A549 (cell line): ENCODE measurements around the gene CSPG4. TPM values are rescaled to one million over a fixed set of nuclear protein-coding genes. Genes with fewer than 3 reads are reported as not detected.

Experiments
- ATAC-seq, 2 experiments: fragments of 200-7000 bp in 1 of 2; fragments of >200 bp in 1 of 2; cut with Nextera tagmentation in 1 of 2; cut with Tn5 transposase in 1 of 2; 3 replicates each; pipeline versions ENCODE4 v1.8.0 to v1.9.1; 2018 to 2020; ENCODE audit warnings: mild to moderate bottlenecking in 1 of 2, moderate library complexity in 1 of 2
- CTCF ChIA-PET: fragments of 300-600 bp; sonication (Branson Sonifier 250); formaldehyde crosslinking; extraction: SDS; loops from one replicate; lab custom pipeline; 2021; ENCODE audit warnings: antibody characterized with exemption, inconsistent platforms; lab: Yijun Ruan, JAX
- POLR2A ChIA-PET: fragments of 350-600 bp; formaldehyde crosslinking; extraction: SDS; loops from one replicate; lab custom pipeline; 2021; ENCODE audit warnings: antibody characterized with exemption, inconsistent platforms; lab: Yijun Ruan, JAX
- DNase-seq, 2 experiments: peaks; one replicate each; pipeline versions ENCODE4 v3.0.0 to v3.0.0-alpha.2; 2011 to 2016; ENCODE audit warnings: low read depth in 1 of 2, low spot score in 1 of 2
- FAIRE-seq: peaks from 2 replicates; lab custom pipeline; 2011; peaks lifted over from hg19 to GRCh38; lab: Jason Lieb, UNC
- H3K27ac ChIP-seq, 2 experiments: fragments of >200 bp; sonication (Bioruptor Twin); formaldehyde crosslinking; 3 replicates each; pipeline ENCODE4 v1.5.1; 2016 to 2017
- H3K4me1 ChIP-seq: fragments of >200 bp; sonication (Bioruptor Twin); formaldehyde crosslinking; 3 replicates; pipeline ENCODE4 v1.6.1; 2016
- H3K4me2 ChIP-seq: fragments of >200 bp; sonication (Bioruptor Twin); formaldehyde crosslinking; 3 replicates; pipeline ENCODE4 v1.6.1; 2016
- H3K4me3 ChIP-seq: fragments of >200 bp; sonication (Bioruptor Twin); formaldehyde crosslinking; 3 replicates; pipeline ENCODE4 v1.5.1; 2016
- H3K9me3 ChIP-seq: fragments of >200 bp; sonication (Bioruptor Twin); formaldehyde crosslinking; 3 replicates; pipeline ENCODE4 v1.6.1; 2016
- CBX2 ChIP-seq: fragments of 200-600 bp; sonication (generic); IDR thresholded peaks from 2 replicates; pipeline ENCODE4 v1.6.1; 2016; ENCODE audit warnings: low read depth, mild to moderate bottlenecking, borderline replicate concordance
- CHD2 ChIP-seq: fragments of 150-350 bp; IDR thresholded peaks from 2 replicates; pipeline ENCODE4 v1.6.1; 2014; ENCODE audit warnings: low read length; ENCODE audit not compliant: partially characterized antibody
- CHD4 ChIP-seq: fragments of 200-600 bp; sonication (generic); IDR thresholded peaks from 2 replicates; pipeline ENCODE4 v1.6.1; 2016; ENCODE audit warnings: antibody characterized with exemption, mild to moderate bottlenecking, borderline replicate concordance
- EHMT2 ChIP-seq: fragments of 200-600 bp; sonication (generic); IDR thresholded peaks from 2 replicates; pipeline ENCODE4 v1.6.1; 2016; ENCODE audit warnings: antibody characterized with exemption, low read depth, mild to moderate bottlenecking, moderate library complexity
- FOSL2 ChIP-seq, 2 experiments: fragments of 450-650 bp in 1 of 2; fragments of >200 bp in 1 of 2; sonication (Bioruptor Twin) in 1 of 2; formaldehyde crosslinking; IDR thresholded peaks; 2 replicates each; pipeline versions ENCODE4 v1.5.0 to v1.6.1; 2016 to 2020; ENCODE audit warnings: mild to moderate bottlenecking in 1 of 2, moderate library complexity in 1 of 2
- FOXS1 ChIP-seq: fragments of 250-450 bp; sonication (Bioruptor Pico); IDR thresholded peaks from 2 replicates; pipeline ENCODE4 v1.5.0; 2020; ENCODE audit warnings: mild to moderate bottlenecking, moderate library complexity
- GATA3 ChIP-seq: IDR thresholded peaks from 2 replicates; pipeline ENCODE4 v1.6.1; 2012; ENCODE audit warnings: borderline replicate concordance
- HDAC2 ChIP-seq: fragments of 200-600 bp; sonication (generic); IDR thresholded peaks from 2 replicates; pipeline ENCODE4 v1.6.1; 2016
- HOXB13 ChIP-seq: fragments of 250-450 bp; sonication (Bioruptor Pico); IDR thresholded peaks from 2 replicates; pipeline ENCODE4 v1.5.0; 2020; ENCODE audit warnings: low read depth, mild to moderate bottlenecking, moderate library complexity
- MAFK ChIP-seq: fragments of 450-650 bp; IDR thresholded peaks from 2 replicates; pipeline ENCODE4 v1.6.1; 2014; ENCODE audit not compliant: partially characterized antibody
- NR3C1 ChIP-seq: fragments of >200 bp; sonication (Bioruptor Twin); formaldehyde crosslinking; IDR thresholded peaks from 3 replicates; pipeline ENCODE4 v1.6.1; 2017
- PHF8 ChIP-seq: fragments of 200-600 bp; sonication (generic); IDR thresholded peaks from 2 replicates; pipeline ENCODE4 v1.6.1; 2016; ENCODE audit warnings: low read depth, mild to moderate bottlenecking, antibody characterized with exemption, moderate library complexity, borderline replicate concordance
- RARB ChIP-seq: fragments of 250-450 bp; sonication (Bioruptor Pico); IDR thresholded peaks from 2 replicates; pipeline ENCODE4 v1.8.0; 2021; ENCODE audit warnings: mild to moderate bottlenecking, moderate library complexity
- RFX5 ChIP-seq: fragments of 450-650 bp; IDR thresholded peaks from 2 replicates; pipeline ENCODE4 v1.7.1; 2014; ENCODE audit warnings: antibody characterized with exemption, mild to moderate bottlenecking, moderate library complexity
- RNF2 ChIP-seq: fragments of 200-600 bp; sonication (generic); IDR thresholded peaks from 2 replicates; pipeline ENCODE4 v1.6.1; 2016; ENCODE audit warnings: low read depth, mild to moderate bottlenecking, antibody characterized with exemption, moderate library complexity, borderline replicate concordance
- SREBF2 ChIP-seq: fragments of 450-650 bp; IDR thresholded peaks from 2 replicates; pipeline ENCODE4 v1.6.1; 2014; ENCODE audit warnings: mild to moderate bottlenecking, moderate library complexity
- ZNF302 ChIP-seq: fragments of 250-450 bp; sonication (Bioruptor Pico); IDR thresholded peaks from 2 replicates; pipeline ENCODE4 v1.9.0; 2021; ENCODE audit warnings: inconsistent platforms, mild to moderate bottlenecking, moderate library complexity
- ZSCAN20 ChIP-seq: fragments of 250-450 bp; sonication (Bioruptor Pico); IDR thresholded peaks from 2 replicates; pipeline ENCODE4 v1.8.0; 2022; ENCODE audit warnings: mild to moderate bottlenecking, moderate library complexity
- WGBS: methylation state at CpG from one replicate; pipeline ENCODE4 v1.1.6; 2017; ENCODE audit errors: missing lambda C conversion rate; 5-methylcytosine and 5-hydroxymethylcytosine counted together
- polyA plus RNA-seq, 4 experiments: library from polyadenylated mRNA; depleted of rRNA in 3 of 4; stranded (reverse); fragments of >200 nt; fragmentation: RNase III in 1 of 4; extraction: RNeasy Plus Mini Kit Qiagen cat#74134 plus additional on column Dnase treatment in 1 of 4; gene quantifications; 2 replicates in 3 of 4; 3 replicates in 1 of 4; pipeline ENCODE4 v1.2.3, GENCODE V29; 2011 to 2017
- TF ChIP-seq, protein P1 (sequence below): fragments of 150-350 bp; IDR thresholded peaks from 2 replicates; pipeline ENCODE4 v1.6.1; 2014; ENCODE audit warnings: low read depth, mild to moderate bottlenecking, low read length
- TF ChIP-seq, protein P2 (sequence below): fragments of 250-450 bp; sonication (Bioruptor Pico); IDR thresholded peaks from 2 replicates; pipeline ENCODE4 v1.5.0; 2020; ENCODE audit warnings: low read depth, mild to moderate bottlenecking, moderate library complexity
- TF ChIP-seq, protein P3 (sequence below): fragments of >200 bp; sonication (Bioruptor Twin); formaldehyde crosslinking; IDR thresholded peaks from 2 replicates; pipeline ENCODE4 v1.6.1; 2016

The CSPG4 gene
- polyA plus RNA-seq, 2 of the 4 experiments (the other 2 are of a cell fraction) = 0.01 to 0.06 TPM

- H3K4me1 ChIP-seq = peaks cover 22% of the 10 kb centered on the region
- peak overlapping the region; percentile 48 for H3K4me2 ChIP-seq
- ChIA-PET POLR2A (interaction anchor here (0.6 to 1.3 kb wide), 9 partner anchors 9 to 356 kb away, joined by 3 to 9 read pairs (median 5); partner anchors contain the start of genes IMP3 and MAN2C1), CTCF (interaction anchor here (0.7 to 22.9 kb wide), 15 partner anchors 9 to 424 kb away, joined by 3 to 350 read pairs (median 5); no protein-coding TSS in a partner anchor)
- TF ChIP-seq ZSCAN20 (CRISPR knock-in tag) (no peak), FOSL2 (IDR thresholded peaks at IDR 0.05) (no peak), FOSL2 (CRISPR knock-in tag; IDR thresholded peaks at IDR 0.05) (peak; percentile 65), RFX5 (no peak), MAFK (peak; percentile 7), PHF8 (no peak)
- FAIRE-seq = no peak
- WGBS = 34% methylated on average over 8 of the region's 9 CpGs
- no peak overlapping the region for H3K4me3 ChIP-seq
- peak; percentile 65 to 83 for ATAC-seq
- H3K9me3 ChIP-seq = no peaks in the 10 kb centered on the region
- DNase-seq = peak; percentile 86 to 97
- H3K27ac ChIP-seq = peak overlapping the region; percentile 54 to 77
Observed at GRCh38 chr15:75723847-75724660, 11.4 kb upstream of the CSPG4 start.

DNA sequence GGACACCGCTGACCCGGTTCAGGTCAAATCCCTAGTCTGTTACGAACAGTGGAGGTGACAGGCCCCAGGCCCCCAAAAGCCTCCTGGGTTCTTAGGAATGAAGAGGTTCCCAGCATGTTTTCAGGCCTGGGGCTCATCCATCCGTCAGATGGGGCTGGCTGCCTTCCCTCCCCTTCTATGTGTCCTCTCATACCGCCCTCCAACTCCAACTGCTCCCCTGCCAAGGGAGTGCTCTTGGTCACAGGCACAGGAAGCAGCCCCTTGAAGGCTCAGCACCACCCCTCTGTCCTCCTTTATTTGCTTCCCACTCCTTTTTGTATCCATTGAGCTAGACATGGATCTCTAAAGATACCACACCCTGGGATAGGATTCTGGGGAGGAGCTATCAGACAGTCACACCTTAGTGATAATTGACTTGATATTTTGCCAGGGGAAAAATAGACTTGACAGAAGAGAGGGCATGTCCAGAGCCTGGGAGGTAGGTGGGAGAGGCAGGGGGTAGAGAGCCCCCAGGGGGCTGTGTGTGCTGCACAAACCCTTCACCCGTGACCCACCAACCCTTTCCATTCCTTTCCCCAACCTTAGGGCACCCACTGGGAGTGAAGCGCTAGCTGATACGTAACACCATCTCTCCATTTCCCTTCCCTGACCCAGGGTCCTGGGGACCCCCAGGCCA, 10.7 kb upstream of the CSPG4 start:
- Histone ChIP-seq H3K4me2 (peak overlapping the region; percentile 48), H3K4me1 (peaks cover 26% of the 10 kb centered on the region), H3K9me3 (no peaks in the 10 kb centered on the region), H3K4me3 (no peak overlapping the region), H3K27ac (peak overlapping the region in 1 of 2 experiments; percentile 77; a peak in 3 of 6 replicates)
- POLR2A ChIA-PET = interaction anchor here (0.6 to 1.3 kb wide), 9 partner anchors 10 to 355 kb away, joined by 3 to 9 read pairs (median 5); partner anchors contain the start of genes IMP3 and MAN2C1
- ATAC-seq (peak in 1 of 2 experiments; percentile 7; a peak in 3 of 6 replicates), FAIRE-seq (no peak), DNase-seq (no peak)
- TF ChIP-seq EHMT2 (no peak), CHD2 (no peak), CBX2 (no peak), NR3C1 (no peak), RNF2 (no peak), FOXS1 (CRISPR knock-in tag) (no peak), SREBF2 (no peak), RFX5 (no peak), RARB (CRISPR knock-in tag) (no peak), CHD4 (no peak), HDAC2 (no peak), HOXB13 (CRISPR knock-in tag) (no peak), GATA3 (no peak), ZNF302 (no peak)
- TF ChIP-seq, protein P1, sequence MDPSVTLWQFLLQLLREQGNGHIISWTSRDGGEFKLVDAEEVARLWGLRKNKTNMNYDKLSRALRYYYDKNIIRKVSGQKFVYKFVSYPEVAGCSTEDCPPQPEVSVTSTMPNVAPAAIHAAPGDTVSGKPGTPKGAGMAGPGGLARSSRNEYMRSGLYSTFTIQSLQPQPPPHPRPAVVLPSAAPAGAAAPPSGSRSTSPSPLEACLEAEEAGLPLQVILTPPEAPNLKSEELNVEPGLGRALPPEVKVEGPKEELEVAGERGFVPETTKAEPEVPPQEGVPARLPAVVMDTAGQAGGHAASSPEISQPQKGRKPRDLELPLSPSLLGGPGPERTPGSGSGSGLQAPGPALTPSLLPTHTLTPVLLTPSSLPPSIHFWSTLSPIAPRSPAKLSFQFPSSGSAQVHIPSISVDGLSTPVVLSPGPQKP = no peak
- TF ChIP-seq, protein P2, sequence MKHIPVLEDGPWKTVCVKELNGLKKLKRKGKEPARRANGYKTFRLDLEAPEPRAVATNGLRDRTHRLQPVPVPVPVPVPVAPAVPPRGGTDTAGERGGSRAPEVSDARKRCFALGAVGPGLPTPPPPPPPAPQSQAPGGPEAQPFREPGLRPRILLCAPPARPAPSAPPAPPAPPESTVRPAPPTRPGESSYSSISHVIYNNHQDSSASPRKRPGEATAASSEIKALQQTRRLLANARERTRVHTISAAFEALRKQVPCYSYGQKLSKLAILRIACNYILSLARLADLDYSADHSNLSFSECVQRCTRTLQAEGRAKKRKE = no peak
- TF ChIP-seq, protein P3, sequence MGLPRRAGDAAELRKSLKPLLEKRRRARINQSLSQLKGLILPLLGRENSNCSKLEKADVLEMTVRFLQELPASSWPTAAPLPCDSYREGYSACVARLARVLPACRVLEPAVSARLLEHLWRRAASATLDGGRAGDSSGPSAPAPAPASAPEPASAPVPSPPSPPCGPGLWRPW = no peak
- CTCF ChIA-PET = interaction anchor here (0.8 to 22.9 kb wide), 14 partner anchors 10 to 425 kb away, joined by 3 to 350 read pairs (median 6); no protein-coding TSS in a partner anchor
- 87% methylated on average over 8 of the region's 8 CpGs for WGBS
